Parathyroid adenoma (tissue), 2 donors: Measurements from ENCODE around the gene SLC9A9.
"Not testable (repeated sequence)": the region's sequence is repeated elsewhere in the genome, so short reads cannot be mapped to it uniquely, and the experiment has no call there.

ENCODE experiments used
- H2AFZ ChIP-seq: fragments of 300-600 bp; sonication (generic); one replicate; pipeline ENCODE4 v1.7.0; 2017; ENCODE audit warnings: antibody characterized with exemption, mild to moderate bottlenecking
- H3K27ac ChIP-seq: fragments of 300-600 bp; sonication (generic); one replicate; pipeline ENCODE4 v1.7.0; 2017
- H3K27me3 ChIP-seq: fragments of 300-600 bp; sonication (generic); one replicate; pipeline ENCODE4 v1.7.0; 2017; ENCODE audit warnings: low read length; ENCODE audit not compliant: control insufficient read depth, insufficient read depth
- H3K36me3 ChIP-seq: fragments of 300-600 bp; sonication (generic); one replicate; pipeline ENCODE4 v1.7.0; 2017; ENCODE audit warnings: low read length; ENCODE audit not compliant: control insufficient read depth, insufficient read depth
- H3K4me1 ChIP-seq: fragments of 300-600 bp; sonication (generic); one replicate; pipeline ENCODE4 v1.7.0; 2017; ENCODE audit warnings: control low read depth
- H3K4me2 ChIP-seq: fragments of 300-600 bp; sonication (generic); one replicate; pipeline ENCODE4 v1.7.0; 2017; ENCODE audit warnings: low read length
- H3K4me3 ChIP-seq: fragments of 300-600 bp; sonication (generic); one replicate; pipeline ENCODE4 v1.7.0; 2017; ENCODE audit warnings: low read depth, low read length
- H3K79me2 ChIP-seq: fragments of 300-600 bp; sonication (generic); one replicate; pipeline ENCODE4 v1.7.0; 2017; ENCODE audit warnings: control low read depth
- H3K9ac ChIP-seq: fragments of 300-600 bp; sonication (generic); one replicate; pipeline ENCODE4 v1.7.0; 2017; ENCODE audit warnings: mild to moderate bottlenecking
- H3K9me3 ChIP-seq: fragments of 300-600 bp; sonication (generic); one replicate; pipeline ENCODE4 v1.7.0; 2017; ENCODE audit warnings: low read length; ENCODE audit not compliant: control insufficient read depth
- TF ChIP-seq, protein P1 (sequence below): fragments of 300-600 bp; sonication (generic); IDR thresholded peaks from one replicate; pipeline ENCODE4 v1.7.0; 2017; ENCODE audit warnings: antibody characterized with exemption, mild to moderate bottlenecking
- donor health status: primary hyperparathyroidism.

Gene SLC9A9

DNA sequence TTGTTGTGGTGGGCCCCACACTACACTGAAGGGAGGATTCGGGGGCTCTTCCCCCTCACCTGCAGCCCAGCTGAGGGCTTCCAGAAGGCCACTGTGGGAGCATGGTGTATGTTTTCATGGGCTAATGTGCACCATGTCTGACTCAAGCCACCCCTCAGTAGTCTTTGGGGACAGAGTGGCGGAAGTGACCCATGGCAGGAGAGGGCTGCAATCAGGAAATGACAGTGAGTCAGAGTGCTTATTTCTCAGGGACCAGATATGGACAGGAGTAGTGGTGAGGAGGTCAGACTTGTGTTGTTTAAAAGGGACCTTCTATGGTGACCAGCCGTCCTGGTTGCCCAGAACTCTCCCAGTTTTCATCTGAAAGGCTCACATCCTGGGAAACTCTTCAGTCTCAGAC lies 32.8 kb upstream of the SLC9A9 start:
- H3K79me2 ChIP-seq, result no peaks in the 10 kb centered on the region
- H3K9ac ChIP-seq, result no peak overlapping the region
- no peak overlapping the region for H2AFZ ChIP-seq
- H3K4me3 ChIP-seq, result no peak overlapping the region
- H3K36me3 ChIP-seq, result no peaks in the 10 kb centered on the region
- TF ChIP-seq, protein P1, sequence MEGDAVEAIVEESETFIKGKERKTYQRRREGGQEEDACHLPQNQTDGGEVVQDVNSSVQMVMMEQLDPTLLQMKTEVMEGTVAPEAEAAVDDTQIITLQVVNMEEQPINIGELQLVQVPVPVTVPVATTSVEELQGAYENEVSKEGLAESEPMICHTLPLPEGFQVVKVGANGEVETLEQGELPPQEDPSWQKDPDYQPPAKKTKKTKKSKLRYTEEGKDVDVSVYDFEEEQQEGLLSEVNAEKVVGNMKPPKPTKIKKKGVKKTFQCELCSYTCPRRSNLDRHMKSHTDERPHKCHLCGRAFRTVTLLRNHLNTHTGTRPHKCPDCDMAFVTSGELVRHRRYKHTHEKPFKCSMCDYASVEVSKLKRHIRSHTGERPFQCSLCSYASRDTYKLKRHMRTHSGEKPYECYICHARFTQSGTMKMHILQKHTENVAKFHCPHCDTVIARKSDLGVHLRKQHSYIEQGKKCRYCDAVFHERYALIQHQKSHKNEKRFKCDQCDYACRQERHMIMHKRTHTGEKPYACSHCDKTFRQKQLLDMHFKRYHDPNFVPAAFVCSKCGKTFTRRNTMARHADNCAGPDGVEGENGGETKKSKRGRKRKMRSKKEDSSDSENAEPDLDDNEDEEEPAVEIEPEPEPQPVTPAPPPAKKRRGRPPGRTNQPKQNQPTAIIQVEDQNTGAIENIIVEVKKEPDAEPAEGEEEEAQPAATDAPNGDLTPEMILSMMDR, result no peak
- H3K27me3 ChIP-seq, result no peaks in the 10 kb centered on the region
- no peak overlapping the region for H3K27ac ChIP-seq
- H3K4me2 ChIP-seq, result no peak overlapping the region
- no peaks in the 10 kb centered on the region for H3K9me3 ChIP-seq
- no peaks in the 10 kb centered on the region for H3K4me1 ChIP-seq

DNA sequence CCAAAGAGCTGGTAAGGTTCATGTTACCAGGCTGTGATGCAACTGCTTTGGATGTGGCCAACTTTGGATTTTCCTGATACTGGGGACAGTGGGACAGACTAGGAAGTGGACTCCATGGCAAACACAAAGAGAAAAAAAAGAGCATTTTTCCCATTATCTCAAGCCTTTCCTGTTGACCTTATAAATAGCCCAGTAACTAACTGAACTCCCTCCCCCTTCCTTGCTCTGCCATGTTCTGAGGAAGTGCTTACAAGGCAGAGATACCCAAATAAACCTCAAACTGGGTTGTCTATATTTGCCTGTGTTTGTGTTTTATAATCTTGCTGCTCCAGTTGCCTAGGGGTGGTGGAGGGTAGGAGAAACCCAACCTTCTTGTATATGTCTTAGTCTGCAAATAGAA lies 27.3 kb upstream of the SLC9A9 start:
- Histone ChIP-seq H3K27me3 (no peaks in the 10 kb centered on the region), H3K79me2 (no peaks in the 10 kb centered on the region), H3K9ac (no peak overlapping the region), H3K9me3 (no peaks in the 10 kb centered on the region), H3K4me3 (no peak overlapping the region), H3K4me2 (no peak overlapping the region), H3K36me3 (no peaks in the 10 kb centered on the region), H3K4me1 (no peaks in the 10 kb centered on the region), H3K27ac (no peak overlapping the region), H2AFZ (no peak overlapping the region)
- TF ChIP-seq, protein P1, result no peak

DNA sequence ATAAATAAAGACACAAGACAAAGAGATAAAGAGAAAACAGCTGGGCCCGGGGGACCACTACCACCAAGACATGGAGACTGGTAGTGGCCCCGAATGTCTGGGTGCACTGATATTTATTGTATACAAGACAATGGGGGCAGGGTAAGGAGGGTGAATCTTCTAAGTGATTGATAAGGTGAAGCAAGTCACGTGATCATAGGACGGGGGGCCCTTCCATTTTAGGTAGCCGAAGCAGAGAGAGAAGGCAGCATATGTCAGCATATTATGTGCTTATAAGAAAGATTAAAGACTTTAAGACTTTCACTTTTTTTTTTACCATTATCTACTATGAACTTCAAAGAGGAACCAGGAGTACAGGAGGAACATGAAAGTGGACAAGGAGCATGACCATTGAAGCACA lies 25.3 kb upstream of the SLC9A9 start:
- not testable (repeated sequence) for H3K36me3 ChIP-seq, H3K27me3 ChIP-seq, H3K4me3 ChIP-seq, H3K27ac ChIP-seq, H3K79me2 ChIP-seq, H3K9ac ChIP-seq, H2AFZ ChIP-seq, H3K4me1 ChIP-seq, H3K4me2 ChIP-seq, H3K9me3 ChIP-seq

DNA sequence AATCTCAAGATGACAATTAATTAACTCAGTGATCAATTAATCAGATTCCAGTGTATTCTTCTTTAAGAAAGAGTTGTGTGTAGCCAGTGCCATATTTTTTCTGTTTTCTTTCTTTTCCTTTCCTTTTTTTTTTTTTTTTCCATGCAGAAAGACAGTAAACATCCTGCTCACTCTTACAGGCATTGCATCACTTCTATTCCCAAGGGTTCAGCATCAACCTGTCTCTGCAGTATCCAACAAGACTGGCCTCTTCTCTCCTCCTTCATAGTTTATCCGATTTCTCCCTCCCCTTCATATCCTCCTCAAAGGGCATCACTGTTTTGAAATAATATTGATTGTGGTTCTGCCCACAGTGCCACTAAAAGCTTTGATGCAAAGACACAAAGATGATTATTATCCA lies 17.0 kb upstream of the SLC9A9 start:
- no peaks in the 10 kb centered on the region for H3K36me3 ChIP-seq
- no peaks in the 10 kb centered on the region for H3K79me2 ChIP-seq
- H3K27me3 ChIP-seq, result no peaks in the 10 kb centered on the region
- H2AFZ ChIP-seq, result no peak overlapping the region
- no peaks in the 10 kb centered on the region for H3K4me1 ChIP-seq
- no peaks in the 10 kb centered on the region for H3K9me3 ChIP-seq
- H3K4me2 ChIP-seq, result no peak overlapping the region
- H3K4me3 ChIP-seq, result no peak overlapping the region
- TF ChIP-seq, protein P1, result no peak
- H3K9ac ChIP-seq, result no peak overlapping the region
- no peak overlapping the region for H3K27ac ChIP-seq

DNA sequence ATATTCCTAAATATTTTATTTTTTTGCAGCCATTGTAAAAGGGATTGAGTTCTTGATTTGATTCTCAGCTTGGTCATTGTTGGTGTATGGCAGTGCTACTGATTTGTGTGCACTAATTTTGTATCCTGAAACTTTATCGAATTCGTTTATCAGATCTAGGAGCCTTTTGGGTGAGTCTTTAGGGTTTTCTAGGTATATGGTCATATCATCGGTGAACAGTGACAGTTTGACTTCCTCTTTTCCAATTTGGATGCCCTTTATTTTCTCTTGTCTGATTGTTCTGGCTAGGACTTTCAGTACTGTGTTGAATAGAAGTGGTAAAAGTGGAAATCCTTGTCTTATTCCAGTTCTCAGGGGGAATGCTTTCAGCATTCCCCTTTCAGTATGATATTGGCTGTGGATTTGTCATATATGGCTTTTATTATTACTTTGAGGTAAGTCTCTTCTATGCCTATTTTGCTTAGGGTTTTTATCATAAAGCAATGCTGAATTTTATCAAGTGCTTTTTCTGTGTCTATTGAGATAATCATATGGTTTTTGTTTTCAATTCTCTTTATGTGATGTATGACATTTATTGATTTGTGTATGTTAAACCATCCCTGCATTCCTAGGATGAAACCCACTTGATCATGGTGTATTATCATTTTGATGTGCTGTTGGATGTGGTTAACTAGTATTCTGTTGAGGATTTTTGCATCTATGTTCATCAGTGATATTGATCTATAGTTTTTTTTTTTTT lies 11.4 kb upstream of the SLC9A9 start:
- Histone ChIP-seq H2AFZ (no peak overlapping the region), H3K4me1 (no peaks in the 10 kb centered on the region), H3K9ac (no peak overlapping the region), H3K36me3 (no peaks in the 10 kb centered on the region), H3K9me3 (no peaks in the 10 kb centered on the region), H3K4me2 (no peak overlapping the region), H3K79me2 (no peaks in the 10 kb centered on the region), H3K4me3 (no peak overlapping the region), H3K27me3 (no peaks in the 10 kb centered on the region), H3K27ac (no peak overlapping the region)
- TF ChIP-seq, protein P1, result no peak
